AG08395 (cell line): ENCODE measurements around the gene GAPVD1.
A peak's percentile ranks its signal among the peaks of the same experiment; 100 is the strongest.
"Not testable (repeated sequence)": the region's sequence is repeated elsewhere in the genome, so short reads cannot be mapped to it uniquely, and the experiment has no call there.

Experiments
- DNase-seq: peaks from one replicate; pipeline ENCODE4 v3.0.0; 2012; ENCODE audit warnings: mixed read lengths, low spot score

Gene GAPVD1

GRCh38 chr9:125261501-125262293 is at the start of gene GAPVD1:
Gene GAPVD1, plus strand, starts transcription at chr9:125261826. Its CDS starts 37,096 bp downstream, at chr9:125298922.
- peak; percentile 99 for DNase-seq

GRCh38 chr9:125214186-125214585 is 47.4 kb upstream of the GAPVD1 start:
- no peak for DNase-seq

GRCh38 chr9:125218621-125219020 is 43.0 kb upstream of the GAPVD1 start:
- DNase-seq: no peak

- DNase-seq: not testable (repeated sequence)
These were observed 36.8 kb upstream of the GAPVD1 start for GRCh38 chr9:125224858-125225257.

GRCh38 chr9:125227761-125228160 is 33.9 kb upstream of the GAPVD1 start:
- no peak for DNase-seq

- DNase-seq: peak; percentile 90
These were observed 27.9 kb upstream of the GAPVD1 start for GRCh38 chr9:125233678-125234077.

- DNase-seq: not testable (repeated sequence)
These were observed 27.5 kb upstream of the GAPVD1 start for GRCh38 chr9:125234099-125234498.

GRCh38 chr9:125235804-125236519 is 25.7 kb upstream of the GAPVD1 start:
- no peak for DNase-seq

- not testable (repeated sequence) for DNase-seq
These were observed 25.0 kb upstream of the GAPVD1 start for GRCh38 chr9:125236520-125237159.

GRCh38 chr9:125238127-125238914 is 23.3 kb upstream of the GAPVD1 start:
- DNase-seq: no peak

GRCh38 chr9:125238915-125239446 is 22.6 kb upstream of the GAPVD1 start:
- DNase-seq: no peak

- DNase-seq: no peak
These were observed 21.7 kb upstream of the GAPVD1 start for GRCh38 chr9:125239631-125240597.

- DNase-seq: peak; percentile 11
These were observed 21.0 kb upstream of the GAPVD1 start for GRCh38 chr9:125240649-125240999.

GRCh38 chr9:125241000-125241862 is 20.4 kb upstream of the GAPVD1 start, which contains the start of gene HSPA5:
Gene HSPA5, minus strand, starts transcription at chr9:125241343. Its CDS starts 217 bp downstream, at chr9:125241126.
- peak; percentile 98 for DNase-seq

GRCh38 chr9:125241863-125242739 is 19.5 kb upstream of the GAPVD1 start:
- peak; percentile 9 for DNase-seq

GRCh38 chr9:125243792-125244260 is 17.8 kb upstream of the GAPVD1 start:
- DNase-seq: no peak

GRCh38 chr9:125246261-125246667 is 15.4 kb upstream of the GAPVD1 start:
- no peak for DNase-seq

GRCh38 chr9:125254231-125254630 is 7.4 kb upstream of the GAPVD1 start:
- no peak for DNase-seq
